ACC112 (cell line): ENCODE data around the gene RETNLB.

ENCODE experiments used
- H2AFZ ChIP-seq: fragments of 200-600 bp; sonication (generic); one replicate; pipeline ENCODE4 v1.6.0; 2017; ENCODE audit warnings: antibody characterized with exemption, low read length; ENCODE audit not compliant: unreplicated experiment
- H3K27ac ChIP-seq: fragments of 200-600 bp; sonication (generic); 2 replicates; pipeline ENCODE4 v1.5.1; 2014; ENCODE audit warnings: low read depth, mild to moderate bottlenecking, antibody characterized with exemption, low read length, moderate library complexity
- H3K27me3 ChIP-seq: fragments of 200-600 bp; sonication (generic); 2 replicates; pipeline ENCODE4 v1.6.1; 2014; ENCODE audit warnings: mild to moderate bottlenecking, antibody characterized with exemption, low read length, moderate library complexity, mixed read lengths; ENCODE audit not compliant: insufficient read depth
- H3K36me3 ChIP-seq: fragments of 200-600 bp; sonication (generic); 2 replicates; pipeline ENCODE4 v1.6.1; 2016; ENCODE audit warnings: mild to moderate bottlenecking, antibody characterized with exemption, low read length, moderate library complexity, mixed read lengths; ENCODE audit not compliant: insufficient read depth
- H3K4me1 ChIP-seq: fragments of 200-600 bp; sonication (generic); one replicate; pipeline ENCODE4 v1.6.1; 2016; ENCODE audit warnings: low read length, mixed read lengths; ENCODE audit not compliant: insufficient read depth, unreplicated experiment, control insufficient read depth
- H3K4me3 ChIP-seq: fragments of 200-600 bp; sonication (generic); 2 replicates; pipeline ENCODE4 v1.5.1; 2014; ENCODE audit warnings: mild to moderate bottlenecking, low read depth, low read length
- H3K79me2 ChIP-seq: fragments of 200-600 bp; sonication (generic); one replicate; pipeline ENCODE4 v1.6.0; 2016; ENCODE audit warnings: low read length; ENCODE audit not compliant: control insufficient read depth, unreplicated experiment, insufficient read depth

RETNLB gene, protein sequence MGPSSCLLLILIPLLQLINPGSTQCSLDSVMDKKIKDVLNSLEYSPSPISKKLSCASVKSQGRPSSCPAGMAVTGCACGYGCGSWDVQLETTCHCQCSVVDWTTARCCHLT

DNA sequence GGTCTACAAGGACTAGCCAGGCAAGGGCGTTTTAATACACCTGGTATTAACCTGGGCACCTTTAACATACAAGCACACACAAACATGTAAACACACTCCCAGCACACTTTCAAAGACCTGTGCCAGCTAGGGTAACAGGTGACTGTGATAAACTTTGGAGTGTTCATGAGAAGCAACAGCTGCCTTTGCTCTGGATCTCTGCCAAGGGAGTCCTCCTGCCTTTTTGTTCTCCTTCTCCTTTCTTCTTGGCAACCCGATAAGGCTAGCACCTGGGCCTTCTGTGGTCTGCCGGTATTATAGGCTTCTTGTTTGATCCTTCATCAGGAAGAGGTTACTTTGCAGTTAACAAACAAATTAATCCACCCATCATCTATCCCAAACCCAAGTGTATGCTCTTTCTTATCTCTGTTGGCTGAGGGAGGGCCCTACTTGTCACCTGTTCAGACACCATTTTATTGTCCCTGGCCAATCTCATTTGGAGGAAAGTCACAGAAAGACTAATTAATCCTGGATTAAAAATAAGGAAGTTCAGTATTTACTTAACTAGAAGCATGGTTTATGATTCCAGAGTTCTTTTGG lies at the start of gene RETNLB:
Gene RETNLB, minus strand, starts transcription at position 7 of the 579 bp plus-strand sequence. CDS start 225 bp downstream, outside the sequence.
- Histone ChIP-seq H3K4me3 (no peak within 1 kb of the TSS), H3K79me2 (no peaks in the 10 kb centered on the region), H3K27me3 (no peaks in the 10 kb centered on the region), H3K36me3 (no peaks in the 10 kb centered on the region), H3K4me1 (no peaks in the 10 kb centered on the region), H3K27ac (no peak within 1 kb of the TSS), H2AFZ (no peak within 1 kb of the TSS)

DNA sequence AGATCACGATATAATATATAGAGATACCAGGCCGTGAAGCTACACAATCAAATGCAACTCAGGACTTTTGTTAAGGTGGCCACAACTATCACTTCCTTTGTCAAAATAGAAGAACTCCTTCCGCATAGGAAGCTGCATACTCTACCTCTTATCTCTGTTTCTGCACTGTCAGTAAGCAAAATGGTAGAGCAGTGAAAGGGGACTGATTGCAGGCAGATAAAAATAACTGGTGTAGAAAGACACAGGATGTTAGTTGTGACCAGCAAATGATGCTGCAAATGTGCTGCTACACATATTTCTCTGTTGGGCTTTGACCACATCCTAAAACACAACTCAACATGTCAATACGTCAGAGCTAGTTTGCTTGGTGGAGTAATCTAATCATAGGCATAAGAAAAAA lies 49.1 kb upstream of the RETNLB start:
- peaks cover 30% of the 10 kb centered on the region for H3K27me3 ChIP-seq
- no peak overlapping the region for H3K27ac ChIP-seq
- H3K4me1 ChIP-seq: no peaks in the 10 kb centered on the region

DNA sequence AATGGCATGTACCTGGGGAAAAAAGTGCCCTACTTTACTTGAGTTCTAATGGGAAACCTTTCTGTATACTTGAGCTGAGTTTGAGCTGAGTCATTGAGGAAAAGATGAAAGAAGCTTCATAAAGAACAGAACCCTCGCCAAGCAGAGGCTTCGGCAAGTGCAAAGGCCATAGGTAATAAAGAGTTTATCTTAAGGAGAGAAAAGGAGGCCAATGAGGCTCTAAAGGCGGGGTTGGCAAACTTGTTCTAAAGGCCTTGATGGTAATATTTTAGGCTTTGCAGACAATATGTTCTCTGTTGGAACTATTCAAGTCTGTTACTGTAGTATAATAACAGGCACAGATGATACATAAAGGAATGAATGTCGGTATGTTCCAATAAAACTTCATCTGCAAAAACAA lies 47.8 kb upstream of the RETNLB start:
- Histone ChIP-seq H3K4me1 (no peaks in the 10 kb centered on the region), H3K27ac (no peak overlapping the region), H2AFZ (no peak overlapping the region), H3K4me3 (no peak overlapping the region), H3K27me3 (peaks cover 21% of the 10 kb centered on the region), H3K79me2 (no peaks in the 10 kb centered on the region), H3K36me3 (no peaks in the 10 kb centered on the region)

More for the DNA sequence above, 49.1 kb upstream of the RETNLB start:
- no peak overlapping the region for H2AFZ ChIP-seq
- no peaks in the 10 kb centered on the region for H3K36me3 ChIP-seq
- no peaks in the 10 kb centered on the region for H3K79me2 ChIP-seq
- H3K4me3 ChIP-seq: no peak overlapping the region

DNA sequence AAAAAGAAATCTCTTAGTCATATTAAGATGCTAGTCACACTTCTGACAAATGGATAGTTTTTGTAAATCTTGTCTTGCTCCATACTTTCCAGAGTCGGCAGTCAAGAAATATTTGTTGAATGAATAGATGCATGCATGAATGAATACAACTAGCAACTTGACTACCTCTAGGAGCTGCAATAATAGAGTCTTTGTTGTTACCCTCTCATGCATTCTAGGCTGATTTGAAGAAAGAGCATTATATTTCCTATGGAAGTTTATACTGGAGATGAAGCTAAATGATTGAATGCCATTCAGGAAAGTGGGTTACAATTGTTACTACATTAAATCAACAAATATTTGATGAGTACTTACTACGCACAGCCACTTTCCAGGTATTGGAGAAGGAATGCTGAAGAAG lies 47.2 kb upstream of the RETNLB start:
- H3K4me3 ChIP-seq: no peak overlapping the region
- H3K4me1 ChIP-seq: no peaks in the 10 kb centered on the region
- peaks cover 21% of the 10 kb centered on the region for H3K27me3 ChIP-seq
- H3K27ac ChIP-seq: no peak overlapping the region
- H3K36me3 ChIP-seq: no peaks in the 10 kb centered on the region
- H3K79me2 ChIP-seq: no peaks in the 10 kb centered on the region
- no peak overlapping the region for H2AFZ ChIP-seq

DNA sequence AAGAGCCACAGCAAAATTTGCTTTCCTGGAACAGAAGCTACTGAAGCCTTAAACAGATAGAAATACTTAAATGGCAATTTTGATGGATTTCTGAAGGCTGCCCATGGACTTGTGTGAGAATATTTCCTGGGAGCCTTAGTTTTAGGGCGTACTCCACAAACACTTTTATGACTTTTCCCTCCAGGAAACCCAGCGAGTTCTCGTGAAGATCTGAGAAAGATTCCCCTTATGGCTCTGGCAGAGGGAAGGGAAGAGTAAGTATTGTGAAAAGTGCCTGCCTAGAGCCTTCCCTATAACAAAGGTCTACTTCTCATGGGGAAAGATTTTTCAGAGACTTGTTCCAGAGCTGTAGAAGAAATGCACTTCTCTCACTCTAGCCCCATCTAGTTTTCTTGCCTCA lies 34.3 kb upstream of the RETNLB start:
- no peaks in the 10 kb centered on the region for H3K4me1 ChIP-seq
- no peaks in the 10 kb centered on the region for H3K27me3 ChIP-seq
- no peak overlapping the region for H3K27ac ChIP-seq
- H3K36me3 ChIP-seq: no peaks in the 10 kb centered on the region
- H3K4me3 ChIP-seq: no peak overlapping the region
- H3K79me2 ChIP-seq: no peaks in the 10 kb centered on the region
- no peak overlapping the region for H2AFZ ChIP-seq

DNA sequence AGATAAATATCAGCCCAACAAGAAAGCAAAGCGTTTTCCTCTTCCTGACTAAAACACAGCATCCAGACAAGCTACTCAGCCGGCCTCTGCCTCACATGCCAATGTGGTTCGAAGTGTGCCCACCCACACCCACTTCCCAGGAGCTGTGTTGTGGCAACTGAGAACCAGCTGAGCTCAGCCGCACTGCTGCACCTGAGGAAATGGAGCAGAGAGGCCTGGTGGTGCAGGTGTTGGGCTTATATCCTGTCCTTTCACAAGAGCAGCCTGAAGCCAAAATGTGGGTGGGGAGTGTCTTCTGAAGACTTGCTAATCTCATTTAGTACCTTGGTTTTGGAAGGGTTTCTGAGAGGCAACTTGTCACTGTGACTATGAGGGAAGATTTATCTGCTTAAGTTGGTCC lies 23.0 kb upstream of the RETNLB start:
- Histone ChIP-seq H3K27me3 (peaks cover 7% of the 10 kb centered on the region; the same call in 1 of the 2 replicates), H3K36me3 (no peaks in the 10 kb centered on the region), H2AFZ (no peak overlapping the region), H3K27ac (no peak overlapping the region), H3K4me3 (no peak overlapping the region), H3K4me1 (no peaks in the 10 kb centered on the region), H3K79me2 (no peaks in the 10 kb centered on the region)

DNA sequence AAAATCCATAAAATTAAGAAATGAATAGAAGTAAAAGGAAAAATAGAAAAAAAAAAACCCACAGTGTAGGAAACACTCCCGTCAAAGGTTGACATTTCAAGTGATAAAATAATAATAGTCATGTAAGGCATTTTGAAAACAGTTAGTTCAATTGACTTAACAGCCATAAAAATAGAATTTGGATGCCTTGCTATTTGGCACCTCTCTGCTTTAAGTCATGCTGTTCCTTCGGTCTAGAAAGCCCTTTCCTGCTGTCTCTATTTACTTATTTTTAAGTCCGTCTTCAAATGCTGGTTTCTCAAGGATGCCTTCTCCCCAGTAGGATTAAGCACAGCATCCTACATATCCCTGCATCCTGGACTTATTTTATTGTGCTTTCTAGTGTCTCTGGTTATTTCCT lies 22.3 kb upstream of the RETNLB start:
- H3K4me3 ChIP-seq: no peak overlapping the region
- H3K79me2 ChIP-seq: no peaks in the 10 kb centered on the region
- no peaks in the 10 kb centered on the region for H3K36me3 ChIP-seq
- H3K4me1 ChIP-seq: no peaks in the 10 kb centered on the region
- no peak overlapping the region for H3K27ac ChIP-seq
- H2AFZ ChIP-seq: no peak overlapping the region
- H3K27me3 ChIP-seq: peaks cover 7% of the 10 kb centered on the region; the same call in 1 of the 2 replicates

DNA sequence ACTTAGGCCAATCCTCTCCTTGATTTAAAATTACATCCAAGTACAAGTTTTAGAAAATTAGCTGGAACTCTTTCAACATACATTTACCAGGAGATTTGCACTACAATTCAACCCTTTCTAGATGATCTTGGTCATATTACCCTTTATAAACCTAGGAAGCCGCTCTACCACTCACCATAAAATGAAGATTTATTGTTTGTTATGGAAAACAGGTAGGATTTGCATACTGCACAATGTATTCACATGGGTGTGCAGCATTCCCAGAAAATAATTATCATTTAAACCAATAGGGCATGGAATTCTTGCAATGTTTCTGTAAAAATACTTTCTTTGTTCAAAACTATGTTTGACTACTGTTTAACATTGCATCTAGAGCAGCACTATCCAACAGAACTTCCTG lies 18.4 kb upstream of the RETNLB start:
- Histone ChIP-seq H3K4me3 (no peak overlapping the region), H3K27me3 (peaks cover 11% of the 10 kb centered on the region; the same call in 1 of the 2 replicates), H3K36me3 (no peaks in the 10 kb centered on the region), H3K79me2 (no peaks in the 10 kb centered on the region), H2AFZ (no peak overlapping the region), H3K27ac (no peak overlapping the region), H3K4me1 (no peaks in the 10 kb centered on the region)

DNA sequence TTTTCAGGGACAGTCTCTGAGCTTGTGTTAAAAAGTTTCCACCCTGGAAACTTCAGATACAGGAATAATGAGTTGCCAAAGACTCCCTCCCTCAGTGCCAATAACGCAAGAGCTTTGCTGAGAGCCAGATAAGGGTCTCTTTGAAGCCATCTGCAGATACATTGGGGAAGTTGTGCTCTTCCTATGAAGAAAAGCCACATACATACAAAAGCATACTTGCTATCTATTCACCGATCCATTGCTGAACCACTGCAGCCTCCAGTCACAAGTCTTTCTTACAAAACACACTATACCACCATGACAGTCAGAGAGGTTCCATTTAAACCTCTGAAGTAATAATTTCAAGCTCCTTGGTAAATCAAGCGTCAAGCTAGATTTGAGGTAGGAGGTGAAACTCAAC lies 10.0 kb upstream of the RETNLB start:
- H3K27me3 ChIP-seq: peaks cover 21% of the 10 kb centered on the region
- H3K79me2 ChIP-seq: no peaks in the 10 kb centered on the region
- no peak overlapping the region for H3K27ac ChIP-seq
- no peaks in the 10 kb centered on the region for H3K4me1 ChIP-seq
- no peak overlapping the region for H3K4me3 ChIP-seq
- no peaks in the 10 kb centered on the region for H3K36me3 ChIP-seq
- no peak overlapping the region for H2AFZ ChIP-seq

DNA sequence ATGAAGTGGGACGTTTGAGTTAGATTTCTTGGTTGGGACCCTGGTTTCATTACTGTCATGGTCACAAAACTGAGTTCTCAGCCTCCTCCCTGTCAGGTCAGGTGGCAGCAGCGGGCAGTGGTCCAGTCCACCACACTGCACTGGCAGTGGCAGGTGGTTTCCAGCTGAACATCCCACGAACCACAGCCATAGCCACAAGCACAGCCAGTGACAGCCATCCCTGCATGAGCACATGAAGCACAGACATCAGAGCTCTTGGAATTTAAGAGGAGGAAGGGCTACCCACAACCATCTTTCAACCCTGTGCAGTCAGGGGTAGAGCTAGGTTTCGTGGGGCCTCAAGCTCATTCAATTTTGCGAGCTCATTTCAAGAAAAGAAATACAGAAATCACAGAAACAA lies 1.5 kb downstream of the RETNLB start:
- Histone ChIP-seq H3K79me2 (no peaks in the 10 kb centered on the region), H3K4me1 (no peaks in the 10 kb centered on the region), H3K27me3 (no peaks in the 10 kb centered on the region), H3K36me3 (no peaks in the 10 kb centered on the region), H3K4me3 (no peak overlapping the region), H2AFZ (no peak overlapping the region), H3K27ac (no peak overlapping the region)

DNA sequence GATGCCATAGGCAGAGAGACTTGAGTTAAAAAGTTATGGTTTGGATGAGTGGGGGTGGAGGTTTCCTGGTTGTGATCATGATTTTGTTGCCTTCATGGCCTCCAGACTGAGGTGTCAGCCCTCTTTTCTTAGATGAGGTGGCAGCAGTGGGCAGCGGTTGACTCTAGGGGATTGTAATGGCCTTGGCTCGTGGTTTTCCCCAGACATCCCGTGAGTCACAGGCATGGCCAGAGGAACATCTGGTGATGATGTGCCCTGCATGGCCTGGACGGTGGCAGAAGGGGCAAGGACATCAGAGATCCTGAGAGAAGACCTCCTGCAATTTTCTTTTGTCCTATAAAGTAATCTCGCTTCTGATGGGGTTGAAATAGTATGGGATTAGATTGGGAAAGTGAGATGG lies 12.4 kb downstream of the RETNLB start:
- H3K4me1 ChIP-seq: no peaks in the 10 kb centered on the region
- H3K4me3 ChIP-seq: no peak overlapping the region
- no peak overlapping the region for H3K27ac ChIP-seq
- H3K79me2 ChIP-seq: no peaks in the 10 kb centered on the region
- no peaks in the 10 kb centered on the region for H3K36me3 ChIP-seq
- H2AFZ ChIP-seq: no peak overlapping the region
- peaks cover 11% of the 10 kb centered on the region; the same call in 1 of the 2 replicates for H3K27me3 ChIP-seq
